WTC11 (cell line): ENCODE data around the gene CD200R1.

Experiments
- ATF1 ChIP-seq: sonication (generic); formaldehyde crosslinking; IDR thresholded peaks from 2 replicates; pipeline ENCODE4 v1.8.1; 2023; ENCODE audit warnings: mild to moderate bottlenecking, moderate library complexity, missing genetic modification reagents
- CTCF ChIP-seq: fragments of 200-600 bp; IDR thresholded peaks from 2 replicates; pipeline ENCODE4 v1.8.0; 2022; ENCODE audit warnings: antibody characterized with exemption
- E2F4 ChIP-seq: sonication (generic); formaldehyde crosslinking; IDR thresholded peaks from 2 replicates; pipeline ENCODE4 v1.8.1; 2022; ENCODE audit warnings: low read depth, mild to moderate bottlenecking, moderate library complexity, missing genetic modification reagents, borderline replicate concordance
- E2F5 ChIP-seq: sonication (generic); formaldehyde crosslinking; IDR thresholded peaks from 2 replicates; pipeline ENCODE4 v1.8.1; 2022; ENCODE audit warnings: mild to moderate bottlenecking, moderate library complexity, missing genetic modification reagents
- ETV6 ChIP-seq: sonication (generic); formaldehyde crosslinking; IDR thresholded peaks from 2 replicates; pipeline ENCODE4 v1.8.1; 2022; ENCODE audit warnings: mild to moderate bottlenecking, missing genetic modification reagents
- JUN ChIP-seq: sonication (generic); formaldehyde crosslinking; IDR thresholded peaks from 2 replicates; pipeline ENCODE4 v1.8.0; 2023; ENCODE audit warnings: mild to moderate bottlenecking, missing genetic modification reagents
- SMAD3 ChIP-seq: sonication (generic); formaldehyde crosslinking; IDR thresholded peaks from 2 replicates; pipeline ENCODE4 v1.8.0; 2022; ENCODE audit warnings: missing genetic modification reagents, mild to moderate bottlenecking, borderline replicate concordance
- SP1 ChIP-seq: sonication (generic); formaldehyde crosslinking; conservative IDR thresholded peaks from 2 replicates; pipeline ENCODE4 v1.8.1; 2022; ENCODE audit warnings: missing genetic modification reagents
- USF2 ChIP-seq: sonication (generic); formaldehyde crosslinking; IDR thresholded peaks from 2 replicates; pipeline ENCODE4 v1.8.1; 2023; ENCODE audit warnings: mild to moderate bottlenecking, missing genetic modification reagents, moderate library complexity
- ZNF232 ChIP-seq: sonication (generic); formaldehyde crosslinking; IDR thresholded peaks from 2 replicates; pipeline ENCODE4 v1.8.0; 2022; ENCODE audit warnings: mild to moderate bottlenecking, missing genetic modification reagents

GRCh38 chr3:112995800-112996199, 20.9 kb upstream of the CD200R1 start:
- TF ChIP-seq ETV6 (no peak), E2F4 (CRISPR knock-in tag) (no peak), USF2 (CRISPR knock-in tag) (no peak), E2F5 (CRISPR knock-in tag) (no peak), CTCF (no peak), SP1 (CRISPR knock-in tag) (no peak), ZNF232 (no peak), ATF1 (CRISPR knock-in tag) (no peak), JUN (CRISPR knock-in tag) (no peak), SMAD3 (no peak)
